HepG2 (cell line): Measurements from ENCODE around the gene UACA. TPM values are rescaled to one million over a fixed set of nuclear protein-coding genes. Genes with fewer than 3 reads are reported as not detected.

Experiments used
- ATAC-seq: fragments of 200-7000 bp; cut with Tn5 transposase; 3 replicates; pipeline ENCODE4 v1.9.1; 2020; ENCODE audit warnings: mild to moderate bottlenecking, moderate library complexity
- BruUV-seq: library from RNA; stranded (reverse); fragments of 400-500 nt; replicated peaks from 2 replicates; lab custom pipeline; 2021; lab: Mats Ljungman, UMichigan
- CTCF ChIA-PET: fragments of 300-600 bp; formaldehyde crosslinking; extraction: SDS; loops from one replicate; lab custom pipeline; 2021; ENCODE audit warnings: low total read pairs, inconsistent platforms, low intra/inter-chr PET ratio; lab: Yijun Ruan, JAX
- POLR2A ChIA-PET: fragments of 350-600 bp; sonication (Branson Sonifier 250); formaldehyde crosslinking; loops from one replicate; lab custom pipeline; 2020; ENCODE audit warnings: antibody characterized with exemption, inconsistent platforms; lab: Yijun Ruan, JAX
- DNase-seq: peaks from one replicate; pipeline ENCODE4 v3.0.0-alpha.2; 2015; ENCODE audit warnings: low spot score
- FAIRE-seq: peaks from 3 replicates; lab custom pipeline; 2011; peaks lifted over from hg19 to GRCh38; lab: Jason Lieb, UNC
- H2AFZ ChIP-seq: one replicate; pipeline ENCODE4 v1.6.1; 2011; ENCODE audit warnings: low read length, inconsistent platforms
- H3K27ac ChIP-seq: fragments of 300-600 bp; 3 replicates; pipeline ENCODE4 v1.8.0; 2011; ENCODE audit warnings: mixed run types, mild to moderate bottlenecking, mixed read lengths, low read length, inconsistent platforms; ENCODE audit not compliant: insufficient read depth; ENCODE audit errors: extremely low read length
- H3K27me3 ChIP-seq, 2 experiments: fragments of 200-600 bp in 1 of 2; 2 replicates in 1 of 2; 3 replicates in 1 of 2; pipeline versions ENCODE4 v1.6.0 to v1.8.0; 2011; ENCODE audit warnings: low read length in 2 of 2, mild to moderate bottlenecking in 2 of 2, moderate library complexity in 2 of 2, inconsistent platforms in 1 of 2; ENCODE audit not compliant: insufficient read depth in 2 of 2, control insufficient read depth in 1 of 2
- H3K36me3 ChIP-seq, 2 experiments: fragments of 200-600 bp in 1 of 2; replicated peaks in 1 of 2; 2 replicates in 1 of 2; 3 replicates in 1 of 2; pipeline versions ENCODE4 v1.5.1 to v1.8.0; 2011; ENCODE audit warnings: low read length in 2 of 2, inconsistent platforms in 1 of 2; ENCODE audit not compliant: insufficient read depth in 2 of 2, control insufficient read depth in 1 of 2
- H3K4me1 ChIP-seq: 2 replicates; pipeline ENCODE4 v1.5.1; 2012; ENCODE audit warnings: low read length, inconsistent platforms; ENCODE audit not compliant: insufficient read depth
- H3K4me2 ChIP-seq: 2 replicates; pipeline ENCODE4 v1.6.0; 2011; ENCODE audit warnings: low read depth, low read length, inconsistent platforms
- H3K4me3 ChIP-seq, 3 experiments: fragments of 200-600 bp in 1 of 3; sonication (generic), shearing (Covaris generic) in 1 of 3; replicated peaks in 1 of 3; 2 replicates each; pipeline ENCODE4 v1.5.1; 2011 to 2016; ENCODE audit warnings: low read length in 3 of 3, inconsistent platforms in 2 of 3, low read depth in 2 of 3, mild to moderate bottlenecking in 2 of 3, control low read depth in 1 of 3, mixed read lengths in 1 of 3; ENCODE audit not compliant: insufficient read depth in 1 of 3
- H3K79me2 ChIP-seq: one replicate; pipeline ENCODE4 v1.6.1; 2011; ENCODE audit warnings: low read length, inconsistent platforms; ENCODE audit not compliant: insufficient read depth
- H3K9ac ChIP-seq: 2 replicates; pipeline ENCODE4 v1.6.0; 2011; ENCODE audit warnings: mild to moderate bottlenecking, low read depth, low read length, inconsistent platforms; ENCODE audit not compliant: insufficient read depth
- H3K9me3 ChIP-seq: 2 replicates; pipeline ENCODE4 v1.5.1; 2012; ENCODE audit warnings: mild to moderate bottlenecking, low read length
- H4K20me1 ChIP-seq: 2 replicates; pipeline ENCODE4 v1.6.0; 2011; ENCODE audit warnings: inconsistent platforms, mild to moderate bottlenecking, low read length, moderate library complexity; ENCODE audit not compliant: insufficient read depth
- ARID2 ChIP-seq: sonication (generic); formaldehyde crosslinking; IDR thresholded peaks from 2 replicates; pipeline ENCODE4 v1.8.1; 2022; ENCODE audit warnings: mild to moderate bottlenecking, missing genetic modification reagents, borderline replicate concordance
- GTF2F1 ChIP-seq: fragments of 150-350 bp; IDR thresholded peaks from 2 replicates; pipeline ENCODE4 v1.6.1; 2014; ENCODE audit warnings: low read length
- SRSF4 ChIP-seq: fragments of 200-400 bp; formaldehyde crosslinking; IDR thresholded peaks from one replicate; pipeline ENCODE4 v1.6.1; 2018; ENCODE audit warnings: mild to moderate bottlenecking, low read depth, low read length, moderate library complexity; ENCODE audit not compliant: poor library complexity, severe bottlenecking
- THYN1 ChIP-seq: sonication (generic); formaldehyde crosslinking; IDR thresholded peaks from 2 replicates; pipeline ENCODE4 v1.8.1; 2023; ENCODE audit warnings: low read depth, mild to moderate bottlenecking, moderate library complexity, missing genetic modification reagents, borderline replicate concordance
- ZNF17 ChIP-seq: sonication (generic); formaldehyde crosslinking; IDR thresholded peaks from 2 replicates; pipeline ENCODE4 v1.5.0; 2020; ENCODE audit warnings: mild to moderate bottlenecking, missing genetic modification reagents
- in situ Hi-C: cut with HindIII; loops from 2 replicates; pipeline ENCODE4 v1.10.0; 2017; ENCODE audit warnings: low pct_unique_long_range_greater_than_20kb; ENCODE audit not compliant: extremely low pct_ligation_motif_present
- intact Hi-C: fragments of 100-400 bp; cut with micrococcal nuclease; formaldehyde crosslinking; loops from one replicate; pipeline ENCODE4 v1.10.0; 2022; ENCODE audit not compliant: unreplicated experiment
- polyA plus RNA-seq, 8 experiments: library from polyadenylated mRNA; depleted of rRNA in 3 of 8; stranded (reverse) in 7 of 8; unstranded in 1 of 8; fragments of >200 nt; fragmentation: Illumina TruSeq in 4 of 8; extraction: Trizol in 4 of 8; gene quantifications; 2 replicates each; pipeline versions ENCODE4 v1.2.1 to v1.2.3, GENCODE V29; 2011 to 2016; ENCODE audit warnings: low read depth in 4 of 8, missing spikeins in 1 of 8, mixed read lengths in 1 of 8; ENCODE audit not compliant: insufficient read depth in 1 of 8
- total RNA-seq, 5 experiments: library from RNA; depleted of rRNA; stranded (reverse); fragments of >200 nt; fragmentation: Illumina TruSeq; extraction: Trizol; gene quantifications; 2 replicates each; pipeline ENCODE4 v1.2.3, GENCODE V29; 2016; ENCODE audit warnings: low read depth in 1 of 5
- TF ChIP-seq, protein P1 (sequence below): sonication (generic); formaldehyde crosslinking; IDR thresholded peaks from 2 replicates; pipeline ENCODE4 v1.5.0; 2020; ENCODE audit warnings: missing genetic modification reagents
- TF ChIP-seq, protein P2 (sequence below): sonication (generic); formaldehyde crosslinking; IDR thresholded peaks from 2 replicates; pipeline ENCODE4 v1.5.0; 2020; ENCODE audit warnings: mild to moderate bottlenecking, missing genetic modification reagents

Gene UACA
- total and polyA plus RNA-seq, 2 of the 13 experiments (the other 11 are each of a cell fraction or from before 2014, with no cell fraction given) = 17.8 to 39.2 TPM

GRCh38 chr15:70679919-70680231 is 83.5 kb downstream of the UACA start:
- H3K27me3 ChIP-seq = no peaks in the 10 kb centered on the region
- intact Hi-C loops (loop anchor here (1.0 kb wide), 2 partner anchors 42 to 132 kb away; no protein-coding TSS in a partner anchor), in situ Hi-C loops (loop anchor here (5.0 kb wide), 1 partner anchor 127 kb away; no protein-coding TSS in a partner anchor)
- H3K36me3 ChIP-seq = peaks cover 2 to 4% of the 10 kb centered on the region in 2 experiments; a peak in 2 of 5 replicates
- H3K9me3 ChIP-seq = no peaks in the 10 kb centered on the region
- POLR2A ChIA-PET = no interaction called here
- CTCF ChIA-PET = interaction anchor here (0.7 to 2.5 kb wide), 3 partner anchors 43 to 423 kb away, joined by 3 to 17 read pairs (median 7); no protein-coding TSS in a partner anchor
- TF ChIP-seq GTF2F1 (no peak), THYN1 (CRISPR knock-in tag) (no peak), ARID2 (CRISPR knock-in tag) (no peak), SRSF4 (no peak)
- TF ChIP-seq, protein P1, sequence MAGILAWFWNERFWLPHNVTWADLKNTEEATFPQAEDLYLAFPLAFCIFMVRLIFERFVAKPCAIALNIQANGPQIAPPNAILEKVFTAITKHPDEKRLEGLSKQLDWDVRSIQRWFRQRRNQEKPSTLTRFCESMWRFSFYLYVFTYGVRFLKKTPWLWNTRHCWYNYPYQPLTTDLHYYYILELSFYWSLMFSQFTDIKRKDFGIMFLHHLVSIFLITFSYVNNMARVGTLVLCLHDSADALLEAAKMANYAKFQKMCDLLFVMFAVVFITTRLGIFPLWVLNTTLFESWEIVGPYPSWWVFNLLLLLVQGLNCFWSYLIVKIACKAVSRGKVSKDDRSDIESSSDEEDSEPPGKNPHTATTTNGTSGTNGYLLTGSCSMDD (CRISPR knock-in tag) = no peak
- TF ChIP-seq, protein P2, sequence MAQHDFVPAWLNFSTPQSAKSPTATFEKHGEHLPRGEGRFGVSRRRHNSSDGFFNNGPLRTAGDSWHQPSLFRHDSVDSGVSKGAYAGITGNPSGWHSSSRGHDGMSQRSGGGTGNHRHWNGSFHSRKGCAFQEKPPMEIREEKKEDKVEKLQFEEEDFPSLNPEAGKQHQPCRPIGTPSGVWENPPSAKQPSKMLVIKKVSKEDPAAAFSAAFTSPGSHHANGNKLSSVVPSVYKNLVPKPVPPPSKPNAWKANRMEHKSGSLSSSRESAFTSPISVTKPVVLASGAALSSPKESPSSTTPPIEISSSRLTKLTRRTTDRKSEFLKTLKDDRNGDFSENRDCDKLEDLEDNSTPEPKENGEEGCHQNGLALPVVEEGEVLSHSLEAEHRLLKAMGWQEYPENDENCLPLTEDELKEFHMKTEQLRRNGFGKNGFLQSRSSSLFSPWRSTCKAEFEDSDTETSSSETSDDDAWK (CRISPR knock-in tag) = no peak
- DNase-seq (no peak), FAIRE-seq (no peak), ATAC-seq (no peak)
- no peak overlapping the region for H3K4me3 ChIP-seq
- no peaks in the 10 kb centered on the region for H4K20me1 ChIP-seq
- H3K4me1 ChIP-seq = no peaks in the 10 kb centered on the region
- H3K27ac ChIP-seq = no peak overlapping the region
- no peak overlapping the region for H3K9ac ChIP-seq
- no peaks in the 10 kb centered on the region for H3K79me2 ChIP-seq
- no peak overlapping the region for H3K4me2 ChIP-seq
- H2AFZ ChIP-seq = no peak overlapping the region
- BruUV-seq = no TSS peak

GRCh38 chr15:70672081-70672480 is 91.3 kb downstream of the UACA start:
- POLR2A ChIA-PET = interaction anchor here (0.6 kb wide), 1 partner anchor 72 kb away, joined by 3 read pairs; no protein-coding TSS in a partner anchor
- no peak for TF ChIP-seq ZNF17 (CRISPR knock-in tag)
- TF ChIP-seq, all 625 proteins: peak for 0
- no peak overlapping the region for H3K9ac ChIP-seq
- no peaks in the 10 kb centered on the region for H3K27me3 ChIP-seq
- peaks cover 8% of the 10 kb centered on the region for H3K4me1 ChIP-seq
- no peak for FAIRE-seq
- no peak for ATAC-seq
- CTCF ChIA-PET = no interaction called here
- H3K4me2 ChIP-seq = no peak overlapping the region
- H3K4me3 ChIP-seq = no peak overlapping the region
- no TSS peak for BruUV-seq
- peaks cover 0 to 4% of the 10 kb centered on the region in 2 experiments; a peak in 2 of 5 replicates for H3K36me3 ChIP-seq
- H4K20me1 ChIP-seq = no peaks in the 10 kb centered on the region
- in situ Hi-C loops = no loop called here
- intact Hi-C loops = no loop called here
- no peak overlapping the region for H2AFZ ChIP-seq
- no peak overlapping the region for H3K27ac ChIP-seq
- DNase-seq = no peak
- H3K9me3 ChIP-seq = no peaks in the 10 kb centered on the region
- H3K79me2 ChIP-seq = no peaks in the 10 kb centered on the region
